Bronchial epithelial cell (primary cell): ENCODE data around the gene SRL. TPM values are rescaled to one million over a fixed set of nuclear protein-coding genes. Genes with fewer than 3 reads are reported as not detected.

Source experiments
- DNase-seq: peaks from one replicate; pipeline ENCODE4 v3.0.0-alpha.2; 2010; ENCODE audit warnings: low read depth
- FAIRE-seq: peaks from 2 replicates; lab custom pipeline; 2011; peaks lifted over from hg19 to GRCh38; lab: Jason Lieb, UNC
- H3K27me3 ChIP-seq: 2 replicates; pipeline ENCODE4 v1.5.1; 2011; ENCODE audit warnings: low read length; ENCODE audit not compliant: control insufficient read depth, insufficient read depth
- H3K36me3 ChIP-seq: 2 replicates; pipeline ENCODE4 v1.5.1; 2011; ENCODE audit warnings: low read length; ENCODE audit not compliant: control insufficient read depth, insufficient read depth
- H3K4me3 ChIP-seq: 2 replicates; pipeline ENCODE4 v1.5.1; 2011; ENCODE audit warnings: mild to moderate bottlenecking, low read depth, low read length, control low read depth
- total RNA-seq: library from RNA; depleted of rRNA; stranded (reverse); fragments of >200 nt; gene quantifications from 2 replicates; pipeline ENCODE4 v1.2.1, GENCODE V29; 2014
- TF ChIP-seq, protein P1 (sequence below): IDR thresholded peaks from 2 replicates; pipeline ENCODE4 v1.5.1; 2011; ENCODE audit warnings: mild to moderate bottlenecking, moderate library complexity, low read length, control low read depth, inconsistent platforms; ENCODE audit not compliant: insufficient read depth, severe bottlenecking

The SRL gene
- total RNA-seq, 1 donor from 2014 or later, result not detected

DNA sequence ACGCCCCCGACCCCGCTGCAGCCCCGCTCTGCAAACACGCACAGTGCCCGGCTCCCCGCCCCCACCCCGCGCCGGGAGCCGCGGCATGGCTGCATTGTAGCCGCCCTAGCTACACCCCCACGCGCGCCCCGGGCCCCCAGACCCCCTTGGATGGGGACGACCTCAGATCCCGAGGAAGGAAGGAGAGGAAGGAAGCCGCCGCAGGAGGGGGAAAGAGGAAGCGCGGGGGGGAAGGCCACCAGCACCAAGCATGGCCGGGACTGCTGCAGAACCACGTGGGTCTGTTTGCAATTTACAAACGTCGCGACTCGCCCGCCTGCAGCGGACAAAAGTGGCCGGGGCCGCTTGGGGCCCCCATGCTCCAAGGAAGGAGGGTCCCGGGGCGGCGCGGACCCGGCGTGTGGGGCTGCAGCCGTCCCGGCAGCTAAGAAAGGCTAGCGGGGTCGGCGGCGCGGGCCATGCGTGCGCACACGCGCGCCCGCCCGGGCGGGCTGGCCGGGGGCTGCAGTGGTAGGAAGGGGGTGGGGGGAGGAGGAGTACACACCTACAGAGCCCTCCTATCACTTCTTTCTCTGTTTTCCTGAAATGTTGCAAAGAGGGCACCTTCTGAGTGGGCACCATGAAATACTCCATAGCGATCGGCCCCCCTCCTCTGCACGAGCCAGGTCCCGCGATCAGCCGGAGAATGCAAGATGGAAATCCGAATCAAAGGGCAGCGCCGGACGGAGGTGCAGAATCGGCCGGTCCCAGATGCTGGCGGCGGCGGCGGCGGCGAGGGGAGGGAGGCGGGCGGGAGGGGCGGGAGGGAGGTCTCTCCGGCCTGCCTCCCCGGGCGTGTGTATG lies 30.5 kb upstream of the SRL start:
- Histone ChIP-seq H3K4me3 (peak overlapping the region; percentile 71), H3K36me3 (no peaks in the 10 kb centered on the region), H3K27me3 (no peaks in the 10 kb centered on the region)
- DNase-seq, result peak; percentile 13
- TF ChIP-seq, protein P1, sequence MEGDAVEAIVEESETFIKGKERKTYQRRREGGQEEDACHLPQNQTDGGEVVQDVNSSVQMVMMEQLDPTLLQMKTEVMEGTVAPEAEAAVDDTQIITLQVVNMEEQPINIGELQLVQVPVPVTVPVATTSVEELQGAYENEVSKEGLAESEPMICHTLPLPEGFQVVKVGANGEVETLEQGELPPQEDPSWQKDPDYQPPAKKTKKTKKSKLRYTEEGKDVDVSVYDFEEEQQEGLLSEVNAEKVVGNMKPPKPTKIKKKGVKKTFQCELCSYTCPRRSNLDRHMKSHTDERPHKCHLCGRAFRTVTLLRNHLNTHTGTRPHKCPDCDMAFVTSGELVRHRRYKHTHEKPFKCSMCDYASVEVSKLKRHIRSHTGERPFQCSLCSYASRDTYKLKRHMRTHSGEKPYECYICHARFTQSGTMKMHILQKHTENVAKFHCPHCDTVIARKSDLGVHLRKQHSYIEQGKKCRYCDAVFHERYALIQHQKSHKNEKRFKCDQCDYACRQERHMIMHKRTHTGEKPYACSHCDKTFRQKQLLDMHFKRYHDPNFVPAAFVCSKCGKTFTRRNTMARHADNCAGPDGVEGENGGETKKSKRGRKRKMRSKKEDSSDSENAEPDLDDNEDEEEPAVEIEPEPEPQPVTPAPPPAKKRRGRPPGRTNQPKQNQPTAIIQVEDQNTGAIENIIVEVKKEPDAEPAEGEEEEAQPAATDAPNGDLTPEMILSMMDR, result no peak
- FAIRE-seq, result no peak

DNA sequence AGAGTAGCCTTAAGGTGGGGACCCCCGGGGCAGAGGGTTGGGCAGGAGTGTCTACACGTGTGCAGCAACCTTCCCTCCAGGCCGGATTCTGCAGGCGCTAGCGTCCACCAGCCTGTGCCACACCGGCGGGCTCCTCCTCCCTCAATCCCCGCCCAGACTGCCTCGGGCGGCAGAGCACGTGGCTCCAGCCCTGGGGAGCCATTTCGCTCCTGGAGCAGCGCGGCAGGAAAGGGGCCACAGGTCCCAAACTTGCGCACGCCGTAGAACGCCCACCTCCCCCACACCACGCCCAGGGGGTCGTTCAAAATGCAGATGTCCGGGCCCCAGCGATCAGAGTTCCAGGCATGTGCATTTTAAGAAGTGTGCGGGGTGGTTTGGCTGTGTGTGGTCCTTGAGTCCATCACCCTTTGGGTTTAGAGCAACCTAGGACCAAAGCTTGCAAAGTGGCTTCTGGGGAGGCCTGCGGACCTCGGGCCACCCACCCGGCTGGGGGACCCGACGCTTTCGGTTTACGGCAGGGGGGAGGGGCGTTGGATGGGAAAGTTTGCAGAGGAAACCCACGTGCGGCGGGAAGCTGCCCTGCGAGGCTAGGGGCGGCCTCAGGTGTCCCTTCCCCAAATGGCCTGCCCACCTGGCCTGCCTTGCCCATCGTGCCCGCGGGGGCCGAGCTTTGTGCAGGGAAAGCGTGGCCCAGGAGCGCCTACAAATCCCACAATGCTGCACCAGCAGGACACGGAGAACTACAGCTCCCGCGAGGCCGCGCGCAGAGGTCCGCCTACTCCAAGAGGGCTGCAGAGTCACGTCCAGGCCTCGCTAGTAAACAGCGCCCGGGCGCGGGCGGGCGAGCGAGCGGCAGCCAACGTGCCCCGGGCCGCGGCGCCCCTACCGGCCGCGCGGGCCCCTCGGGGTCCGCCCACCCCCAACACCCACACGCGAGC lies 29.6 kb upstream of the SRL start:
- DNase-seq, result peak; percentile 86
- peak overlapping the region; percentile 71 for H3K4me3 ChIP-seq
- TF ChIP-seq, protein P1, result no peak
- H3K36me3 ChIP-seq, result no peaks in the 10 kb centered on the region
- H3K27me3 ChIP-seq, result no peaks in the 10 kb centered on the region
- FAIRE-seq, result no peak

DNA sequence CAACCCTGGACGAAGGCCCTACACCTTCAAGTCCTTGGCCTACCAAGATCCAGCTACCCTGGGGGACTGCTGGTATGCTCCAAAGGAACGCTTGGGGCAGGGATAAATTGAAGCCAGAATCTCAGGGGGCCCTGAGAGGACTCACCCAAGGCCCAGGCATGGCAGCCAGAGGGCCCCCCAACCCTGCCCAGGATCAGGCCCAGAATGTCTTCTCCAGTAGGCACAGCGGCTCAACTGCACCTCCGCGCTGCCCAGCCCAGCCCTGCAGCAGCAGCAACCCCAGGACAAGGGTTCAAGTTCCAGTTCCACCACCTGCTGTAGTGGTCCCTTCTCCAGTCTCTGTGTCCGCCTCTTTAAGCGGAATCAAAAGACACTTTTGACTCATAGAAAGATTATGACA lies 28.7 kb upstream of the SRL start:
- no peak overlapping the region for H3K4me3 ChIP-seq
- peaks cover 2% of the 10 kb centered on the region for H3K36me3 ChIP-seq
- DNase-seq, result no peak
- FAIRE-seq, result no peak
- no peaks in the 10 kb centered on the region for H3K27me3 ChIP-seq
- TF ChIP-seq, protein P1, result no peak

DNA sequence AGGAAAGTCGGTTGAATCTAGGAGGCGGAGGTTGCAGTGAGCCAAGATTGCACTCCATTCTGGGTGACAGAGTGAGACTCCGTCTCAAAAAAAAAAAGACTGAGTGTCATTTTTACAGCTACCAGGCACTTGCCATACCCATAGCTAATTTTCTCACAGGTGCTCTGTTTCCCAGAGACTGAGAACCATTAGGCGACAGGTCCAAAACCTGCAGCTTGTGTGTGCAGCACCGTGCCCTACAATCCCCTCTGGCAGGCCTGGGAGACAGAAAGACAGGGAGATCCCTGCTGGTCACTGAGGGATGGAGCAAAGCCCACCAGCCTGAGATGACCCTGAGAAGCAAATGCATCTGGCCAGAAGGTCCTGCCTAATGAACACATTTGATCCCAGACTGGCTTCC lies 28.2 kb upstream of the SRL start:
- TF ChIP-seq, protein P1, result no peak
- Histone ChIP-seq H3K36me3 (peaks cover 2% of the 10 kb centered on the region), H3K4me3 (no peak overlapping the region), H3K27me3 (no peaks in the 10 kb centered on the region)
- no peak for FAIRE-seq
- DNase-seq, result no peak

DNA sequence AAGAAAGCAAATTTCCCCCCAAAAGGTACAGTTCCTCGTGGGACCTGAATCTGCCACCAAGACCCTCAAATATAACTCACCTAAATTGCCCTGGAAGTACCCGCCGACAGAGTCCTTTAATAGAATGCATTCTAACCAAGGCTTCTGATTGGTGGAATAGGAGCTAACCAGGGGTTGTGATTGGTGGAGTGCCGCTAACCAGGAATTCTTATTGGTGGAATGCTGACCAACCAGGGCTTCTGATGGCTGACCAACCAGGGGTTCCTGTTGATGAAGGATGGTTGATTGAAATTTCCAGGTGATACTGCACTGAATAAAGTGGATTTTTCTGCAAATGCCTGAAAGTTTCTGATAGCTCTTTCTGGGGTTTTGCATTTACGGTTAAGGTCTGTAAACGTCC lies 24.5 kb upstream of the SRL start:
- peak; percentile 43 for FAIRE-seq
- H3K27me3 ChIP-seq, result no peaks in the 10 kb centered on the region
- no peak overlapping the region for H3K4me3 ChIP-seq
- H3K36me3 ChIP-seq, result peaks cover 9% of the 10 kb centered on the region
- TF ChIP-seq, protein P1, result no peak
- DNase-seq, result no peak
